ENCODE results near the gene EPO.
"Not testable (repeated sequence)": the region's sequence is repeated elsewhere in the genome, so short reads cannot be mapped to it uniquely, and the experiment has no call there.

Gene EPO

GRCh38 chr7:100705753-100706671 is 14.3 kb upstream of the EPO start, which contains the start of gene POP7:
Gene POP7, plus strand, starts transcription at chr7:100706121. Its CDS starts 710 bp downstream, at chr7:100706831.
- peak; percentile 97 for DNase-seq

GRCh38 chr7:100706672-100707311 is 13.5 kb upstream of the EPO start:
- DNase-seq: no peak

- DNase-seq: no peak
Measured at GRCh38 chr7:100708395-100708794, 11.9 kb upstream of the EPO start.

GRCh38 chr7:100710452-100710851 is 9.8 kb upstream of the EPO start:
- DNase-seq: no peak

GRCh38 chr7:100711369-100711768 is 8.9 kb upstream of the EPO start:
- DNase-seq: no peak

GRCh38 chr7:100714725-100715124 is 5.5 kb upstream of the EPO start:
- DNase-seq: no peak

GRCh38 chr7:100717073-100717472 is 3.2 kb upstream of the EPO start:
- not testable (repeated sequence) for DNase-seq

- DNase-seq: peak; percentile 52
Measured at GRCh38 chr7:100719523-100720278, 567 bp upstream of the EPO start.

GRCh38 chr7:100720671-100721504 is 620 bp downstream of the EPO start:
- no peak for DNase-seq

- DNase-seq: no peak
Measured at GRCh38 chr7:100721505-100721812, 1.2 kb downstream of the EPO start.

GRCh38 chr7:100722480-100723212 is 2.4 kb downstream of the EPO start:
- no peak for DNase-seq

GRCh38 chr7:100723732-100724275 is 3.5 kb downstream of the EPO start:
- DNase-seq: no peak

- DNase-seq: not testable (repeated sequence)
Measured at GRCh38 chr7:100724364-100724763, 4.1 kb downstream of the EPO start.

GRCh38 chr7:100726996-100727761 is 6.9 kb downstream of the EPO start:
- peak; percentile 91 for DNase-seq

- no peak for DNase-seq
Measured at GRCh38 chr7:100728196-100728595, 7.9 kb downstream of the EPO start.

- no peak for DNase-seq
Measured at GRCh38 chr7:100730136-100730800, 10.0 kb downstream of the EPO start.

- DNase-seq: no peak
Measured at GRCh38 chr7:100731937-100732636, 11.8 kb downstream of the EPO start.

- no peak for DNase-seq
Measured at GRCh38 chr7:100735730-100736129, 15.5 kb downstream of the EPO start.

GRCh38 chr7:100736671-100737070 is 16.4 kb downstream of the EPO start:
- DNase-seq: no peak

GRCh38 chr7:100739934-100740333 is 19.7 kb downstream of the EPO start:
- DNase-seq: no peak
